Caco-2 (cell line): ENCODE data around the gene GLMP. TPM values are rescaled to one million over a fixed set of nuclear protein-coding genes. Genes with fewer than 3 reads are reported as not detected.

ENCODE experiments used
- BruUV-seq: library from RNA; stranded (reverse); fragments of 400-500 nt; replicated peaks from 2 replicates; lab custom pipeline; 2021; lab: Mats Ljungman, UMichigan
- CTCF ChIA-PET: fragments of 300-600 bp; sonication (Branson Sonifier 250); formaldehyde crosslinking; loops from one replicate; lab custom pipeline; 2022; ENCODE audit warnings: antibody characterized with exemption; lab: Charles Lee
- POLR2A ChIA-PET: fragments of 300-600 bp; sonication (Branson Sonifier 250); formaldehyde crosslinking; loops from one replicate; lab custom pipeline; 2022; ENCODE audit warnings: antibody characterized with exemption; lab: Charles Lee
- DNase-seq, 2 experiments: peaks; one replicate each; pipeline versions ENCODE4 v3.0.0 to v3.0.0-alpha.2; 2020 to 2022
- H3K27me3 ChIP-seq: replicated peaks from 2 replicates; pipeline ENCODE4 v1.6.0; 2011; ENCODE audit warnings: low read length; ENCODE audit not compliant: control insufficient read depth, insufficient read depth
- H3K36me3 ChIP-seq: 2 replicates; pipeline ENCODE4 v1.5.1; 2011; ENCODE audit warnings: low read length; ENCODE audit not compliant: control insufficient read depth, insufficient read depth
- H3K4me1 ChIP-seq: fragments of 250-450 bp; sonication (Bioruptor Pico); 2 replicates; pipeline ENCODE4 v1.5.1; 2020; ENCODE audit warnings: mild to moderate bottlenecking
- H3K4me3 ChIP-seq: 2 replicates; pipeline ENCODE4 v1.5.1; 2011; ENCODE audit warnings: low read depth, mild to moderate bottlenecking, control low read depth, low read length
- H3K9me3 ChIP-seq: fragments of 250-450 bp; sonication (Bioruptor Pico); 2 replicates; pipeline ENCODE4 v1.5.1; 2020; ENCODE audit warnings: mild to moderate bottlenecking, moderate library complexity
- H3K27ac Mint-ChIP-seq: one replicate; pipeline ENCODE4 v1.8.0; 2022; ENCODE audit warnings: mixed read lengths; ENCODE audit not compliant: unreplicated experiment
- H3K27me3 Mint-ChIP-seq: one replicate; pipeline ENCODE4 v1.8.0; 2022; ENCODE audit warnings: mixed read lengths; ENCODE audit not compliant: insufficient read depth, unreplicated experiment
- H3K36me3 Mint-ChIP-seq: one replicate; pipeline ENCODE4 v1.8.0; 2022; ENCODE audit warnings: mild to moderate bottlenecking, mixed read lengths; ENCODE audit not compliant: insufficient read depth, unreplicated experiment
- H3K4me1 Mint-ChIP-seq: one replicate; pipeline ENCODE4 v1.8.0; 2022; ENCODE audit warnings: low read depth, mixed read lengths; ENCODE audit not compliant: unreplicated experiment
- H3K4me3 Mint-ChIP-seq: one replicate; pipeline ENCODE4 v1.8.0; 2022; ENCODE audit warnings: mild to moderate bottlenecking, moderate library complexity, mixed read lengths; ENCODE audit not compliant: unreplicated experiment
- H3K9me3 Mint-ChIP-seq: one replicate; pipeline ENCODE4 v1.8.0; 2022; ENCODE audit warnings: mixed read lengths; ENCODE audit not compliant: unreplicated experiment
- intact Hi-C: fragments of 100-400 bp; cut with micrococcal nuclease; formaldehyde crosslinking; loops from one replicate; pipeline ENCODE4 v1.10.0; 2022; ENCODE audit not compliant: unreplicated experiment
- total RNA-seq: library from RNA; stranded (reverse); gene quantifications from 2 replicates; pipeline ENCODE4 v1.2.3, GENCODE V29; 2022
- TF ChIP-seq, protein P1 (sequence below), 2 experiments: fragments of 200-600 bp in 1 of 2; IDR thresholded peaks; 1 replicate in 1 of 2; 2 replicates in 1 of 2; pipeline versions ENCODE4 v1.5.1 to v1.8.0; 2011 to 2022; ENCODE audit warnings: antibody characterized with exemption in 1 of 2, control low read depth in 1 of 2, inconsistent platforms in 1 of 2, low read depth in 1 of 2, low read length in 1 of 2, mild to moderate bottlenecking in 1 of 2, moderate library complexity in 1 of 2; ENCODE audit not compliant: insufficient read depth in 1 of 2, severe bottlenecking in 1 of 2, unreplicated experiment in 1 of 2

GLMP gene
- total RNA-seq, 1 experiment from 2014 or later = 63.9 TPM

DNA sequence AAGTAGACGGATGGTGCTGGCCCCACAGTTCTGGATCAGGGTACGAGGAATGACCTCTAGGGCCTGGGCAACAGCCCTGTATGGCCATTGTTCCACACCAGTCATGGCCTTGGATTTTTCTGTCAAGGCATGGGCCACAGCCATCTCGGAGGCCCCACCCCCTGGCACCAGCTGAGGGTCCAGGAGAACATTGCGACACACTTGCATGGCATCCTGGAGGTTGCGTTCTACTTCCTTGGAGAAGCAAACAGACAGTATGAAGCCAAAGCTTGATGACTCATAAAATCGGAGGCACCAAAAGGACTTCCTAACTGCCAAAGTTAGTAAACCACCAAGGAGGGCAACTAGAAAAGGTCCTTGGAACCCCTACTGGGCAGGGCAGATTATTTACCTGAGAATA, 15.5 kb upstream of the GLMP start:
- Mint-ChIP-seq H3K36me3 (peaks cover 88% of the 10 kb centered on the region), H3K4me1 (no peaks in the 10 kb centered on the region), H3K27me3 (no peaks in the 10 kb centered on the region), H3K27ac (no peak overlapping the region), H3K9me3 (no peaks in the 10 kb centered on the region), H3K4me3 (no peak overlapping the region)
- CTCF ChIA-PET = no interaction called here
- no TSS peak for BruUV-seq
- peaks cover 2% of the 10 kb centered on the region for H3K36me3 ChIP-seq
- DNase-seq = no peak
- no peaks in the 10 kb centered on the region for H3K9me3 ChIP-seq
- POLR2A ChIA-PET = no interaction called here
- H3K4me3 ChIP-seq = no peak overlapping the region
- intact Hi-C loops = no loop called here
- H3K4me1 ChIP-seq = peaks cover under 1% of the 10 kb centered on the region; the same call in 1 of the 2 replicates
- TF ChIP-seq, protein P1, sequence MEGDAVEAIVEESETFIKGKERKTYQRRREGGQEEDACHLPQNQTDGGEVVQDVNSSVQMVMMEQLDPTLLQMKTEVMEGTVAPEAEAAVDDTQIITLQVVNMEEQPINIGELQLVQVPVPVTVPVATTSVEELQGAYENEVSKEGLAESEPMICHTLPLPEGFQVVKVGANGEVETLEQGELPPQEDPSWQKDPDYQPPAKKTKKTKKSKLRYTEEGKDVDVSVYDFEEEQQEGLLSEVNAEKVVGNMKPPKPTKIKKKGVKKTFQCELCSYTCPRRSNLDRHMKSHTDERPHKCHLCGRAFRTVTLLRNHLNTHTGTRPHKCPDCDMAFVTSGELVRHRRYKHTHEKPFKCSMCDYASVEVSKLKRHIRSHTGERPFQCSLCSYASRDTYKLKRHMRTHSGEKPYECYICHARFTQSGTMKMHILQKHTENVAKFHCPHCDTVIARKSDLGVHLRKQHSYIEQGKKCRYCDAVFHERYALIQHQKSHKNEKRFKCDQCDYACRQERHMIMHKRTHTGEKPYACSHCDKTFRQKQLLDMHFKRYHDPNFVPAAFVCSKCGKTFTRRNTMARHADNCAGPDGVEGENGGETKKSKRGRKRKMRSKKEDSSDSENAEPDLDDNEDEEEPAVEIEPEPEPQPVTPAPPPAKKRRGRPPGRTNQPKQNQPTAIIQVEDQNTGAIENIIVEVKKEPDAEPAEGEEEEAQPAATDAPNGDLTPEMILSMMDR (IDR thresholded peaks at IDR 0.05; ENCODE audit: insufficient read depth in 1 of 2, low read depth in 1 of 2, low read length in 1 of 2, severe bottlenecking in 1 of 2, unreplicated experiment in 1 of 2) = no peak
- H3K27me3 ChIP-seq = no peaks in the 10 kb centered on the region

GRCh38 chr1:156308078-156308477, 12.6 kb upstream of the GLMP start:
- Histone ChIP-seq H3K9me3 (no peaks in the 10 kb centered on the region), H3K4me3 (no peak overlapping the region), H3K27me3 (no peaks in the 10 kb centered on the region), H3K4me1 (peaks cover 8% of the 10 kb centered on the region; the same call in 1 of the 2 replicates), H3K36me3 (peaks cover 2% of the 10 kb centered on the region)
- Mint-ChIP-seq H3K4me3 (no peak overlapping the region), H3K4me1 (no peaks in the 10 kb centered on the region), H3K27me3 (no peaks in the 10 kb centered on the region), H3K9me3 (no peaks in the 10 kb centered on the region), H3K27ac (no peak overlapping the region), H3K36me3 (peaks cover 86% of the 10 kb centered on the region)
- TF ChIP-seq, protein P1 (IDR thresholded peaks at IDR 0.05; ENCODE audit: insufficient read depth in 1 of 2, low read depth in 1 of 2, low read length in 1 of 2, severe bottlenecking in 1 of 2, unreplicated experiment in 1 of 2) = no peak
- DNase-seq = no peak
- intact Hi-C loops = no loop called here
- ChIA-PET CTCF (interaction anchor here (0.6 to 1.5 kb wide), 2 partner anchors 11 to 75 kb away, joined by 3 to 5 read pairs; no protein-coding TSS in a partner anchor), POLR2A (no interaction called here)
- BruUV-seq = no TSS peak

- CTCF ChIA-PET = no interaction called here
- Mint-ChIP-seq H3K9me3 (no peaks in the 10 kb centered on the region), H3K27ac (no peak overlapping the region), H3K27me3 (no peaks in the 10 kb centered on the region), H3K4me3 (no peak overlapping the region), H3K4me1 (peaks cover 6% of the 10 kb centered on the region), H3K36me3 (peaks cover 66% of the 10 kb centered on the region)
- TF ChIP-seq, protein P1 (IDR thresholded peaks at IDR 0.05; ENCODE audit: insufficient read depth in 1 of 2, low read depth in 1 of 2, low read length in 1 of 2, severe bottlenecking in 1 of 2, unreplicated experiment in 1 of 2) = no peak
- DNase-seq = no peak
- POLR2A ChIA-PET = no interaction called here
- BruUV-seq = no TSS peak
- Histone ChIP-seq H3K36me3 (peaks cover 1% of the 10 kb centered on the region; the same call in 1 of the 2 replicates), H3K9me3 (no peaks in the 10 kb centered on the region), H3K4me1 (peaks cover 8% of the 10 kb centered on the region; the same call in 1 of the 2 replicates), H3K4me3 (no peak overlapping the region), H3K27me3 (no peaks in the 10 kb centered on the region)
- intact Hi-C loops = no loop called here
Measured at GRCh38 chr1:156305215-156305614, 9.7 kb upstream of the GLMP start.
